Measurements from ENCODE around the gene TAOK3. TPM values are rescaled to one million over a fixed set of nuclear protein-coding genes. Genes with fewer than 3 reads are reported as not detected.
"Not testable (repeated sequence)": the region's sequence is repeated elsewhere in the genome, so short reads cannot be mapped to it uniquely, and the experiment has no call there.

Gene TAOK3
- total and polyA plus RNA-seq, 2 of the 4 experiments (the other 2 are of a cell fraction): 26.3 to 54.5 TPM

DNA sequence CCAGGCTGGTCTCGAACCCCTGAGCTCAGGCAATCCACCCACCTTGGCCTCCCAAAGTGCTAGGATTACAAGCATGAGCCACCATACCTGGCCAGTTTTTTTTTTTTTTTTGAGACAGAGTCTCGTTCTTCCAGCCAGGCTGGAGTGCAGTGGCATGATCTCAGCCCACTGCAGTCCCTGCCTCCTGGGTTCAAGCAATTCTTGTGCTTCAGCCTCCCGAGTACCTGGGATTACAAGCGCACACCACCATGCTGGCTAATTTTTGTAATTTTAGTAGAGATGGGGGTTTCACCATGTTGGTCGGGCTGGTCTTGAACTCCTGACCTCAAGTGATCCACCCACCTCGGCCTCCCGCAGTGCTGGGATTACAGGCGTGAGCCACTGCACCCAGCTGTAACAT is 35.5 kb upstream of the TAOK3 start:
- intact Hi-C loops (cut with micrococcal nuclease) (loop anchor here (5.0 to 10.0 kb wide), 4 partner anchors 567 to 767 kb away; partner anchors contain the start of gene HSPB8), in situ Hi-C loops (cut with MboI; ENCODE audit: low sequenced_read_pairs) (loop anchor here (10.0 to 25.0 kb wide), 4 partner anchors 779 to 1257 kb away; partner anchors contain the start of genes HSPB8 and PRKAB1)
- H2BK15ac ChIP-seq (ENCODE audit: low read depth, low read length); H4K8ac ChIP-seq (ENCODE audit: low read depth in 2 of 2, low read length in 2 of 2); H3K9me1 ChIP-seq (ENCODE audit: insufficient read depth, low read length); ATAC-seq (ENCODE audit: low read depth); H3K18ac ChIP-seq (ENCODE audit: low read depth, low read length); H3K27ac ChIP-seq (ENCODE audit: insufficient read depth, low read length); H3K4me2 ChIP-seq (ENCODE audit: low read depth, low read length); H3K27me3 ChIP-seq (ENCODE audit: control insufficient read depth, insufficient read depth, low read length); H3K4me3 ChIP-seq (ENCODE audit: insufficient read depth, low read depth, low read length); CTCF ChIA-PET; H2BK20ac ChIP-seq (ENCODE audit: low read depth, low read length); BruUV-seq (replicated peaks); H3K79me1 ChIP-seq (ENCODE audit: low read depth in 1 of 2, low read length in 2 of 2); H2BK120ac ChIP-seq (ENCODE audit: low read depth, low read length); DNase-seq; H3K23ac ChIP-seq (ENCODE audit: low read depth, low read length); H2AK9ac ChIP-seq (replicated peaks; ENCODE audit: low read depth, low read length, poor library complexity); H3K56ac ChIP-seq (ENCODE audit: extremely low read depth, insufficient read depth, low read length); H2AFZ ChIP-seq (replicated peaks; ENCODE audit: low read length, poor library complexity); H3K9ac ChIP-seq (ENCODE audit: low read depth, low read length); H4K91ac ChIP-seq (ENCODE audit: insufficient read depth, low read depth, low read length); dilution Hi-C loops (cut with HindIII; ENCODE audit: low sequenced_read_pairs, unreplicated experiment); H4K20me1 ChIP-seq (ENCODE audit: insufficient read depth, low read length); H4K5ac ChIP-seq (ENCODE audit: low read depth, low read length); H2BK5ac ChIP-seq (ENCODE audit: low read depth, low read length, poor library complexity, severe bottlenecking); POLR2A ChIA-PET (ENCODE audit: unreplicated experiment); H2AK5ac ChIP-seq (ENCODE audit: low read depth, low read length); H3K14ac ChIP-seq (replicated peaks; ENCODE audit: low read depth, low read length); H3K9me3 ChIP-seq (ENCODE audit: control insufficient read depth, insufficient read depth, low read length); H3K4ac ChIP-seq (ENCODE audit: low read depth, low read length); H3K4me1 ChIP-seq (ENCODE audit: control insufficient read depth, insufficient read depth, low read length): not testable (repeated sequence)
- 100% methylated on average over 1 of the region's 8 CpGs; no CpG with 5 or more reads in 1 of the 2 experiments for WGBS, 2 experiments (ENCODE audit: extremely low coverage in 2 of 2, insufficient read length in 1 of 2)
- H3K36me3 ChIP-seq (ENCODE audit: control insufficient read depth, insufficient read depth, low read length): peaks cover 39% of the 10 kb centered on the region
